GM12864 (cell line): ENCODE data around the gene ATP8A2.

Experiments
- DNase-seq: peaks from one replicate; pipeline ENCODE4 v3.0.0-alpha.2; 2011; ENCODE audit warnings: low read depth
- H3K4me3 ChIP-seq: 2 replicates; pipeline ENCODE4 v1.5.1; 2011; ENCODE audit warnings: mild to moderate bottlenecking, low read depth, low read length, control low read depth
- CTCF ChIP-seq: IDR thresholded peaks from 2 replicates; pipeline ENCODE4 v1.5.1; 2011; ENCODE audit warnings: low read depth, mild to moderate bottlenecking, moderate library complexity, low read length, control low read depth, inconsistent platforms; ENCODE audit errors: missing control alignments

The ATP8A2 gene

GRCh38 chr13:25887962-25888655, 516.3 kb downstream of the ATP8A2 start:
- TF ChIP-seq CTCF: no peak
- no peak for DNase-seq
- H3K4me3 ChIP-seq: no peak overlapping the region

- DNase-seq: no peak
Observed at GRCh38 chr13:25890671-25891212, 519.0 kb downstream of the ATP8A2 start.

GRCh38 chr13:25898991-25899390, 527.2 kb downstream of the ATP8A2 start:
- no peak for TF ChIP-seq CTCF
- no peak overlapping the region for H3K4me3 ChIP-seq
- DNase-seq: no peak

More at GRCh38 chr13:25890671-25891212, 519.0 kb downstream of the ATP8A2 start:
- TF ChIP-seq CTCF: no peak
- H3K4me3 ChIP-seq: no peak overlapping the region

GRCh38 chr13:25899464-25899863, 527.7 kb downstream of the ATP8A2 start:
- no peak for TF ChIP-seq CTCF
- no peak overlapping the region for H3K4me3 ChIP-seq
- no peak for DNase-seq

GRCh38 chr13:25899952-25900351, 528.2 kb downstream of the ATP8A2 start:
- no peak overlapping the region for H3K4me3 ChIP-seq
- DNase-seq: no peak
- no peak for TF ChIP-seq CTCF

GRCh38 chr13:25901460-25902376, 529.9 kb downstream of the ATP8A2 start:
- no peak for TF ChIP-seq CTCF
- DNase-seq: peak; percentile 60
- no peak overlapping the region for H3K4me3 ChIP-seq
